ENCODE results near the gene ACP1.

The ACP1 gene

GRCh38 chr2:278312-278926, 13.7 kb downstream of the ACP1 start:
- in situ Hi-C loops (cut with MboI; ENCODE audit: low pct_unique_long_range_greater_than_20kb, low sequenced_read_pairs), result no loop called here
- DNase-seq, result no peak

- DNase-seq, result no peak
- in situ Hi-C loops (cut with MboI; ENCODE audit: low pct_unique_long_range_greater_than_20kb, low sequenced_read_pairs), result no loop called here
Observed at GRCh38 chr2:278927-279320, 14.2 kb downstream of the ACP1 start.

GRCh38 chr2:279366-279765, 14.6 kb downstream of the ACP1 start:
- no peak for DNase-seq
- in situ Hi-C loops (cut with MboI; ENCODE audit: low pct_unique_long_range_greater_than_20kb, low sequenced_read_pairs), result no loop called here

- no peak for DNase-seq
- in situ Hi-C loops (cut with MboI; ENCODE audit: low pct_unique_long_range_greater_than_20kb, low sequenced_read_pairs), result no loop called here
Observed at GRCh38 chr2:279956-280649, 15.4 kb downstream of the ACP1 start.

- no peak for DNase-seq
- in situ Hi-C loops (cut with MboI; ENCODE audit: low pct_unique_long_range_greater_than_20kb, low sequenced_read_pairs), result no loop called here
Observed at GRCh38 chr2:280650-281110, 15.9 kb downstream of the ACP1 start.

GRCh38 chr2:281381-281780, 16.6 kb downstream of the ACP1 start:
- no peak for DNase-seq
- in situ Hi-C loops (cut with MboI; ENCODE audit: low pct_unique_long_range_greater_than_20kb, low sequenced_read_pairs), result no loop called here

- in situ Hi-C loops (cut with MboI; ENCODE audit: low pct_unique_long_range_greater_than_20kb, low sequenced_read_pairs), result no loop called here
- DNase-seq, result no peak
Observed at GRCh38 chr2:282371-283263, 17.9 kb downstream of the ACP1 start.

GRCh38 chr2:283996-284794, 19.4 kb downstream of the ACP1 start:
- in situ Hi-C loops (cut with MboI; ENCODE audit: low pct_unique_long_range_greater_than_20kb, low sequenced_read_pairs), result no loop called here
- DNase-seq, result no peak

- in situ Hi-C loops (cut with MboI; ENCODE audit: low pct_unique_long_range_greater_than_20kb, low sequenced_read_pairs), result no loop called here
- no peak for DNase-seq
Observed at GRCh38 chr2:284896-285492, 20.2 kb downstream of the ACP1 start.

- no peak for DNase-seq
- in situ Hi-C loops (cut with MboI; ENCODE audit: low pct_unique_long_range_greater_than_20kb, low sequenced_read_pairs), result no loop called here
Observed at GRCh38 chr2:285531-285930, 20.8 kb downstream of the ACP1 start.

GRCh38 chr2:286035-286434, 21.3 kb downstream of the ACP1 start:
- in situ Hi-C loops (cut with MboI; ENCODE audit: low pct_unique_long_range_greater_than_20kb, low sequenced_read_pairs), result no loop called here
- DNase-seq, result no peak

GRCh38 chr2:286774-287392, 22.1 kb downstream of the ACP1 start:
- no peak for DNase-seq
- in situ Hi-C loops (cut with MboI; ENCODE audit: low pct_unique_long_range_greater_than_20kb, low sequenced_read_pairs), result no loop called here

GRCh38 chr2:287471-287885, 22.7 kb downstream of the ACP1 start:
- no peak for DNase-seq
- in situ Hi-C loops (cut with MboI; ENCODE audit: low pct_unique_long_range_greater_than_20kb, low sequenced_read_pairs), result no loop called here

GRCh38 chr2:287911-288757, 23.4 kb downstream of the ACP1 start, which contains the start of gene ALKAL2:
TSS of gene ALKAL2 (minus strand) at chr2:288091. CDS start at chr2:287835, 256 bp downstream.
- in situ Hi-C loops (cut with MboI; ENCODE audit: low pct_unique_long_range_greater_than_20kb, low sequenced_read_pairs), result no loop called here
- DNase-seq, result no peak

- in situ Hi-C loops (cut with MboI; ENCODE audit: low pct_unique_long_range_greater_than_20kb, low sequenced_read_pairs), result no loop called here
- DNase-seq, result no peak
Observed at GRCh38 chr2:288758-289361, 24.1 kb downstream of the ACP1 start.

- in situ Hi-C loops (cut with MboI; ENCODE audit: low pct_unique_long_range_greater_than_20kb, low sequenced_read_pairs), result no loop called here
- DNase-seq, result peak; percentile 25
Observed at GRCh38 chr2:289362-290089, 24.8 kb downstream of the ACP1 start.
